Colonic mucosa (tissue), 4 donors: ENCODE results near the gene HOXA10. TPM values are rescaled to one million over a fixed set of nuclear protein-coding genes. Genes with fewer than 3 reads are reported as not detected.

ENCODE experiments used
- DNase-seq: peaks from one replicate; pipeline ENCODE4 v3.0.0-alpha.2; 2020
- H3K27ac ChIP-seq: fragments of 200-600 bp; one replicate; pipeline ENCODE4 v1.8.0; 2021
- H3K27me3 ChIP-seq: fragments of 200-600 bp; one replicate; pipeline ENCODE4 v1.8.0; 2021
- H3K36me3 ChIP-seq: fragments of 200-600 bp; one replicate; pipeline ENCODE4 v1.8.0; 2021
- H3K4me1 ChIP-seq: fragments of 200-600 bp; one replicate; pipeline ENCODE4 v1.8.0; 2021; ENCODE audit warnings: mild to moderate bottlenecking
- H3K4me3 ChIP-seq: fragments of 200-600 bp; one replicate; pipeline ENCODE4 v1.8.0; 2021
- H3K9ac ChIP-seq, 2 donors: one replicate each; pipeline ENCODE4 v1.7.0; 2013; ENCODE audit warnings: control low read depth in 2 of 2, low read depth in 2 of 2, low read length in 2 of 2
- H3K9me3 ChIP-seq: fragments of 200-600 bp; one replicate; pipeline ENCODE4 v1.8.0; 2021
- intact Hi-C: fragments of 100-400 bp; cut with DNase I; formaldehyde crosslinking; loops from one replicate; pipeline ENCODE4 v1.14.1; 2022
- total RNA-seq, 2 donors: library from RNA; stranded (reverse); fragmentation: NEBNext Ultra II Directional in 1 of 2; extraction: Animal tissue kit (Norgen Biotek cat#: 25700) in 1 of 2; gene quantifications; one replicate each; pipeline ENCODE4 v1.2.1, GENCODE V29; 2021
- TF ChIP-seq, protein P1 (sequence below): fragments of 200-600 bp; IDR thresholded peaks from one replicate; pipeline ENCODE4 v1.8.0; 2022; ENCODE audit warnings: antibody characterized with exemption, mild to moderate bottlenecking
- donor health status: healthy.
- donor health status: DM: no; HTN: no; CAD: no.
- donor health status: DM: no; HTN: no; CAD: no.

The HOXA10 gene
- total RNA-seq: 10 to 100 TPM; 25.4 to 26.0 TPM

DNA sequence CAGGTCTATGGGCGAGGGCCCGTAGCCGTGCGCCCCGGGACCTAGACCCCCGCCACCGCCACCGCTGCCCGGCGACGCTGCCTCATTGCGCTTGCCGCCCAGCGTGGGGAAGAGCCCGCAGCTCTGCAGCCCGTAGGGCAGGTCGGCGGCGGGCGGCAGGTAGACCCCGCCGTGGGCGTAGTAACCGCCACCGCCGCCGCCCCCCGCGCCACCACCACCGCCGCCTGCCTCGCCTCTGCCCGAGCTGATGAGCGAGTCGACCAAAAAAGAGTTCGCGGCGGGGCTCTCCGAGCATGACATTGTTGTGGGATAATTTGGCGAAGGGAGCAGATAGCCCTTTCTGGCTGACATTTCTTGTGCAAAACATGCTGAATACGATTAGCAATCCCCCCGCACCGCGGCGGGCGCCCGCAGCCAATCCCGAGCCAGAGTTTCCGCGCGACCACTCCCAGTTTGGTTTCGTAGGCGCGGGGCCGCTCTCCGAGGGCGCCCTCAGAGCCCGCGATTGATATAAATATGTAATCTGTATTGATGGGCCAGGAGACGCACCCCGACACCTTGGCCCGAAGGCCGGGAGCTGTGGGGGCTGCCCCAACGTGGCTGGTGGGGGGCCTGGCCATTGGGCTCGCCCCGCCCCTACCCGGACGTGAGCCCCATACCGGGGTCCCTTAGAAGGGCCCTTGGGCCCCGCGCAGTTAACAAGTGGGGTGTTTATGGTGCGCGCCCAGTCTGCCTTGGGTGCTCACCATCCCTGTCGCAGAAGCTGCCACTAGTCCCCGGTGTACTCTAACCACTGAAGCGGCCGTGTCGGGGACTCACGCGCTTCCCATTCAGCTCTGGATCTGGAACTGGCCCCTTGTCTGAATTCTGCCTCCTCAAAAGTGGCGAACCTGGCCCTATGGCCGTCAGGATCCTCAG, at the start of gene HOXA10:
TSS of gene HOXA10 (minus strand) at position 365 of the 918 bp plus-strand sequence. CDS start at position 351, 14 bp downstream.
- Histone ChIP-seq H3K4me1 (no peaks in the 10 kb centered on the region), H3K27ac (peak within 1 kb of the TSS; percentile 94), H3K9me3 (no peaks in the 10 kb centered on the region), H3K27me3 (peaks cover 10% of the 10 kb centered on the region), H3K4me3 (peak within 1 kb of the TSS; percentile 57), H3K9ac (peak within 1 kb of the TSS; percentile 92 to 98), H3K36me3 (no peaks in the 10 kb centered on the region)
- DNase-seq: peak; percentile 78
- TF ChIP-seq, protein P1, sequence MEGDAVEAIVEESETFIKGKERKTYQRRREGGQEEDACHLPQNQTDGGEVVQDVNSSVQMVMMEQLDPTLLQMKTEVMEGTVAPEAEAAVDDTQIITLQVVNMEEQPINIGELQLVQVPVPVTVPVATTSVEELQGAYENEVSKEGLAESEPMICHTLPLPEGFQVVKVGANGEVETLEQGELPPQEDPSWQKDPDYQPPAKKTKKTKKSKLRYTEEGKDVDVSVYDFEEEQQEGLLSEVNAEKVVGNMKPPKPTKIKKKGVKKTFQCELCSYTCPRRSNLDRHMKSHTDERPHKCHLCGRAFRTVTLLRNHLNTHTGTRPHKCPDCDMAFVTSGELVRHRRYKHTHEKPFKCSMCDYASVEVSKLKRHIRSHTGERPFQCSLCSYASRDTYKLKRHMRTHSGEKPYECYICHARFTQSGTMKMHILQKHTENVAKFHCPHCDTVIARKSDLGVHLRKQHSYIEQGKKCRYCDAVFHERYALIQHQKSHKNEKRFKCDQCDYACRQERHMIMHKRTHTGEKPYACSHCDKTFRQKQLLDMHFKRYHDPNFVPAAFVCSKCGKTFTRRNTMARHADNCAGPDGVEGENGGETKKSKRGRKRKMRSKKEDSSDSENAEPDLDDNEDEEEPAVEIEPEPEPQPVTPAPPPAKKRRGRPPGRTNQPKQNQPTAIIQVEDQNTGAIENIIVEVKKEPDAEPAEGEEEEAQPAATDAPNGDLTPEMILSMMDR: no peak
- intact Hi-C loops: no loop called here

DNA sequence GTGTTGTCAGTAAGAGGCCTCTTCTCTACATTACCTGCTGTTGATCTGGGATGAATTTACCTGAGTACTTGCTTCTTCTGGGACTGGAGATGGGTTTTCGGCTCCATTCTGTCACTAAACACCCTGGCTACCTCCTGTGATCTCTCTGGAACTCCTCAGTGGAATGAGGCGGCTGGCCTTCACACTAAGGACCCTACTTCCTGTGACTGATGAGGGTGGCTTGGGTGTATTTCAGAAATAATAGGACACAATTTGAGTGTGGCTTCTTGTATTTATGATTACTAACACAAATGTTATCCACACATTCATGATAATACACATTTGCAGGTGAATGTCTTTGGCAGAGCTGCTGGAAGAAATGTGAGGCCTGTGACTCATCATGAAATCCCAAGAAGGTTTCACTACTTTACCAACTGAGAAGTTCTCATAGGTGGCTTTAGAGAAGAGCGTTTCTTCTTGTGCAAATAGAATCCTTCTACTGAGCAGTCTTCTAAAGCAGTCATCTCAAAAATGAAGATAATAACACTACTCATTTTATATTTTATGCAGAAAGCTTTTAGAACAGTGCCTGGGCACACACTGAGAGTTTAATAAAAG, 47.2 kb upstream of the HOXA10 start:
- no peaks in the 10 kb centered on the region for H3K36me3 ChIP-seq
- peaks cover 22% of the 10 kb centered on the region for H3K27me3 ChIP-seq
- no peaks in the 10 kb centered on the region for H3K9me3 ChIP-seq
- H3K27ac ChIP-seq: no peak overlapping the region
- no peaks in the 10 kb centered on the region for H3K4me1 ChIP-seq
- no peak overlapping the region for H3K9ac ChIP-seq
- intact Hi-C loops: loop anchor here (10.0 kb wide), 1 partner anchor 794 kb away; no protein-coding TSS in a partner anchor
- H3K4me3 ChIP-seq: no peak overlapping the region
- DNase-seq: no peak
- TF ChIP-seq, protein P1: no peak

DNA sequence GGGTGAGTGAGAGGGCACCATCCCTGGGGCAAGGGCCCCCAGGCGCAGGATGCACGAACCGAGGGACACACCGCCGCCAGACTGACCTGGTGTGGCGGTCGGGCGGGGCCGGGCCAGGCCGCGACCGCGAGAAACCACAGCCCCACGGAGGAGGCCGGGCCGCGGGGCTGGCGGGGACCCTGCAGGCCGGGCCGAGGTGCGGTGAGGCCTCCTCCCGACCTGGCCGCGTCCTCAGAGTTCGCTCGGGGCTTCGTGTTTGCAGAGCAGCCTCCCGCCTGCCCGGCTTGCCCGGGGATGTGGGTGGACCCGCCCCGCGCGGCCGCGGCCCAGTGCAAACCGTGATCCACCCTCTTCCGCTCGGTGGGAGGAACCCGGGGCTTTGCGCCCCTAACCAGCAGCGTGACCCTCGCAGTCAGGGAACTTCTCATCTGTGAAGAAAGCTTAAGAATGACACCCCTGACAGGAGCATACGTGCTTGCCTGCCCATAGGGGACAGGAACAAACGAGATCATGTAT, 46.4 kb upstream of the HOXA10 start:
- Histone ChIP-seq H3K4me3 (no peak overlapping the region), H3K9ac (no peak overlapping the region), H3K27ac (no peak overlapping the region), H3K4me1 (no peaks in the 10 kb centered on the region), H3K27me3 (peaks cover 14% of the 10 kb centered on the region), H3K36me3 (no peaks in the 10 kb centered on the region), H3K9me3 (no peaks in the 10 kb centered on the region)
- intact Hi-C loops: loop anchor here (10.0 kb wide), 1 partner anchor 794 kb away; no protein-coding TSS in a partner anchor
- TF ChIP-seq, protein P1: no peak
- DNase-seq: no peak

DNA sequence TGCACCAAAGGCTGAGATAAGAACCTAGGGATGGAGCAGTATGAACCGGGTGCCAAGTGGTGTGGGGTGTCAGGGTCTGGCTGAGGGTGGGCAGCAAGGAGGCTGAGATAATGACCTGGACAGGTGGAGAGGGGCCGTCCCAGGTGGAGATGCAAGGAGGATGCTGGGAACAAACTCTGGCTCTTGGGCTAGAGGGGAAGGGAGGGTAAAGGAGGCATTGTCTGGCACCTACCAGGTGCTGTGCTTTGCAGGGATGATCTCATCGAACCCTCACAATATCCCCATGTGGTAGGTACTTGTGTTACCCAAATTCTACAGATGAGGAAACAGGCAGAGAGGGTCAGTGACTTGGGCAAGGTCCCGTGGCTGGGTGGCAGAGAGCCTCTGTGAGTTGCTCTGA, 45.7 kb upstream of the HOXA10 start:
- DNase-seq: no peak
- Histone ChIP-seq H3K27me3 (peaks cover 7% of the 10 kb centered on the region), H3K9ac (no peak overlapping the region), H3K27ac (no peak overlapping the region), H3K36me3 (no peaks in the 10 kb centered on the region), H3K9me3 (no peaks in the 10 kb centered on the region), H3K4me1 (no peaks in the 10 kb centered on the region), H3K4me3 (no peak overlapping the region)
- TF ChIP-seq, protein P1: no peak
- intact Hi-C loops: loop anchor here (10.0 kb wide), 1 partner anchor 795 kb away; no protein-coding TSS in a partner anchor

DNA sequence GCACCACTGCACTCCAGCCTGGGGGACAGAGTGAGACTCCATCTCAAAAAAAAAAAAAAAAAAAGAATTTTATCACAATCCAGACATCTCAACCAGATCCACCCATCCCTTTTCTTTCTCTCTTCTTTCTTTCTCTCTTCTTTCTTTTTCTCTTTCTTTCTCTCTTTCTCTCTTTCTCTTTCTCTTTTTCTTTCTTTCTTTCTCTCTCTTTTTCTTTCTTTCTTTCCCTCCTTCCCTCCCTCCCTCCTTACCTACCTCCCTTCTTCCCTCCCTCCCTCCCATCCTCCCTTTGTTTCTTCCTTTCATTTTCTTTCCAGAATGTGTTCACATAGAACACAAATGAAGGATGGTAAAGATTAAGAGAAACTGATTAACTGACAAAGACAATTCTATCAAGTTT, 43.8 kb upstream of the HOXA10 start:
- no peak overlapping the region for H3K9ac ChIP-seq
- H3K4me1 ChIP-seq: peaks cover under 1% of the 10 kb centered on the region
- peaks cover 11% of the 10 kb centered on the region for H3K27me3 ChIP-seq
- no peak overlapping the region for H3K4me3 ChIP-seq
- intact Hi-C loops: no loop called here
- no peak overlapping the region for H3K27ac ChIP-seq
- H3K36me3 ChIP-seq: no peaks in the 10 kb centered on the region
- TF ChIP-seq, protein P1: no peak
- DNase-seq: no peak
- no peaks in the 10 kb centered on the region for H3K9me3 ChIP-seq
